Testis (tissue), 2 donors: ENCODE measurements around the gene RPS17.

ENCODE experiments used
- POLR2A ChIP-seq: fragments of 450-650 bp; IDR thresholded peaks from one replicate; pipeline ENCODE4 v1.6.1; 2017; ENCODE audit warnings: antibody characterized with exemption, mild to moderate bottlenecking, moderate library complexity
- TF ChIP-seq, protein P1 (sequence below), 3 experiments: fragments of 450-650 bp in 2 of 3; fragments of 200-600 bp in 1 of 3; sonication (generic) in 1 of 3; IDR thresholded peaks; one replicate each; pipeline ENCODE4 v1.5.1; 2016 to 2019; ENCODE audit warnings: antibody characterized with exemption in 3 of 3, mild to moderate bottlenecking in 2 of 3, moderate library complexity in 1 of 3

GRCh38 chr15:82570721-82571508, 30.7 kb upstream of the RPS17 start:
- TF ChIP-seq, protein P1, sequence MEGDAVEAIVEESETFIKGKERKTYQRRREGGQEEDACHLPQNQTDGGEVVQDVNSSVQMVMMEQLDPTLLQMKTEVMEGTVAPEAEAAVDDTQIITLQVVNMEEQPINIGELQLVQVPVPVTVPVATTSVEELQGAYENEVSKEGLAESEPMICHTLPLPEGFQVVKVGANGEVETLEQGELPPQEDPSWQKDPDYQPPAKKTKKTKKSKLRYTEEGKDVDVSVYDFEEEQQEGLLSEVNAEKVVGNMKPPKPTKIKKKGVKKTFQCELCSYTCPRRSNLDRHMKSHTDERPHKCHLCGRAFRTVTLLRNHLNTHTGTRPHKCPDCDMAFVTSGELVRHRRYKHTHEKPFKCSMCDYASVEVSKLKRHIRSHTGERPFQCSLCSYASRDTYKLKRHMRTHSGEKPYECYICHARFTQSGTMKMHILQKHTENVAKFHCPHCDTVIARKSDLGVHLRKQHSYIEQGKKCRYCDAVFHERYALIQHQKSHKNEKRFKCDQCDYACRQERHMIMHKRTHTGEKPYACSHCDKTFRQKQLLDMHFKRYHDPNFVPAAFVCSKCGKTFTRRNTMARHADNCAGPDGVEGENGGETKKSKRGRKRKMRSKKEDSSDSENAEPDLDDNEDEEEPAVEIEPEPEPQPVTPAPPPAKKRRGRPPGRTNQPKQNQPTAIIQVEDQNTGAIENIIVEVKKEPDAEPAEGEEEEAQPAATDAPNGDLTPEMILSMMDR (IDR thresholded peaks at IDR 0.05): no peak
- TF ChIP-seq POLR2A: no peak
